GM18519 (cell line): ENCODE results near the gene CLDN5.

ENCODE experiments used
- ATAC-seq: cut with Tn5 transposase; IDR thresholded peaks from one replicate; pipeline ENCODE4 v1.9.1; 2021; ENCODE audit warnings: mild to moderate bottlenecking, moderate library complexity; ENCODE audit not compliant: unreplicated experiment, low FRiP score

The CLDN5 gene

DNA sequence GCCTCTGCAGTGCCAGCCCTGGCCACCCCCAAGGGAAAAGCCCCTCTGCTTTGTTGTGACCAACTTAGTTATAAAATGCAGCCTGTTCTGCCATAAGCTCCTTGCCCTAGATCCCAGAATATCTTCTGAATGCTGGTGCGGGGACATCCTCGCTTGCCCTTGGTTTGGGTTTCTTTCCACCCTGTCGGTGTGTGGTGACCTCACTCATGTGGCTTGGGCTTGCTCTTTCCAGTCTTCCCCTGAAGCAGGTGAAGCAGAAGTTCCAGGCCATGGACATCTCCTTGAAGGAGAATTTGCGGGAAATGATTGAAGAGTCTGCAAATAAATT is 16.7 kb downstream of the CLDN5 start:
- no peak for ATAC-seq

DNA sequence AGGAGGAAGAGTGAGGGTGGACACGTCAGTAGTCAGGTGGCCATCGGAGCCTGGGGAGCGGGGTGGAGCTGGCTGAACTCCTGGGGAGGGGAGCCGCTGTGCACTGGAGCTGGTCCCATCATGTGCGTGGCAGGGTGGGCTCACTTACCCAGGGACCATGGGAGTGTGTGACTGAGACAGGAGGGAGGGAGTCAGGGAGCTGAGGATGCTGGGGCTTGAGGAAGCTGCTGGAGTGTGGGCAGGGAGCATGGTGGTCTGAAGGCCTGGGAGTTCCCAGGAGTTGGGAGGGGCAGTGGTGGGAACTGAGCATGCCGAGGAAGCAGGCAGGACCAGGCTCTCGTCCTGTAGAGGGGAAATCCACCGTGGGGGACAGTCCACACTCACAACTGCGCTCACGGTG is 18.0 kb downstream of the CLDN5 start:
- ATAC-seq = no peak

DNA sequence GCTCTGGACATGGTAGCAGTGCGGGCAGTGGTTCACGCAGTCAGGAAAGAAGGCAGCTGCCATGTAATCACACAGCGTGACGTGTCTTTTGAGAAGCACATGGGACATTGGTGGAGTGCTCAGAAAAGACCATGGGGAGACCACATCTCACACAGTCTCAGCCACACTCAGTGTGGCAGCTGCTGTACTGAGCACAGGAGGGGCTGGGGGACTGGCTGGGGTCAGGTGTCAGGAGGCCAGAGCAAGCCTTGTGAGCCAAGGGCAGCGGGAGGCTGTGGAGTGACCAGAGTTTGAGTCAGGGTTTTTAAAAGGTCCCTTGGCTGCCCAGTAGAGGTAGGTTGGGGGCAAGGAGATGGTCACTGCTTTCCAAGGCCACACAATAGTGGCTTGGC is 18.5 kb downstream of the CLDN5 start:
- ATAC-seq = no peak

DNA sequence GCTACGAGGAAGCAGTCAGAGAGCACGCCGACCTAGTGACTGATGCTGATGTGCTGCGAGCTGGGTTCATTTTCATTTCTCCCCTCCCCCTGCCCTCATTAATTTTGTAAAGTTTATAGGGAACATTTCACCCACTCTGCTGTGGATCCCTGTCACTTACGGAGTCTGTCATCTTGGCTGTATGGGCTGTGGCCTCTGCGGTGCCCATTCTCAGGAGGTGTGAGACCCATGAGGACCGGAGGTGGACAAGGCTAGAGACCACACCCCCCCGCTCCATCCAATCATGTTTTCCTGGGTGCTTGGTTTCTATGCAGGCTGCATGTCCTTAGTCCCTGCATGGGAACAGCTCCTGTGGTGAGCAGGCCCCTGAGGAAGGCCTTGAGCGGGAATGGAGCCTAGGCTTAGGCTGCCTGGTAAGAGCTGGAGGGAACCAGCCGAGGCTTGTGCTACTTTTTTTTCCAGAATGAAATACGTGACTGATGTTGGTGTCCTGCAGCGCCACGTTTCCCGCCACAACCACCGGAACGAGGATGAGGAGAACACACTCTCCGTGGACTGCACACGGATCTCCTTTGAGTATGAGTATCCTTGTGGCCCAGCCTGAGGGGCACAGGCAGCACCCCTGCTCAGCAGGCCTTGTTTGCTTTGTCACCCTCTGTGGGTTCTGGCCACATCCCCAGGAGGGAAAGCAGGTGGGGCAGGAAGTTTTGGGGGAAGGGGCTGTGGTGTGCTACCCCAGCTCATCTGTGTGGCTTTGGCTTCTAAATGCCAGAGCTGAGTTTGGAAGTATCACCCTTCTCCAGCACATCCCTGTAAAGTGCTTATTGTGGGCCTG is 19.1 kb downstream of the CLDN5 start:
- no peak for ATAC-seq

DNA sequence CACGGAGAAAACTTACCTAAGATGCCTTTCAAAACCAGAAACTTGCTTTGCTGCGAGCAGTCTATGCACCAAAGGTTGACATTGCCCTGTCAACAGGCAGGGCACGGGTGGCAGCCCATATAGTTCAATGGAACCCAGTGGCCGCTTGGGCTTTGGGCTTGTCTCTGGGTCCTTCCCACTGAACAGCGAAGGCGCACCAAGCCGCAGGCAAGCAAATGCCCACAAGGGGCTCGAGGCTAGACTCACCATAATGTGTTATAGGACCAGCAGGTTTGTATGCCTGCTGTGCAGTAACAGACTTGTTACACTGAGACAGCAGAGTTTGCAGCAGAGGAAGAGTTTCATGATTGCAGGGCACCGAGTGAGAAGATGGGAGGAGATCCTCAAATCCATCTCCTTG is 20.3 kb downstream of the CLDN5 start:
- no peak for ATAC-seq

DNA sequence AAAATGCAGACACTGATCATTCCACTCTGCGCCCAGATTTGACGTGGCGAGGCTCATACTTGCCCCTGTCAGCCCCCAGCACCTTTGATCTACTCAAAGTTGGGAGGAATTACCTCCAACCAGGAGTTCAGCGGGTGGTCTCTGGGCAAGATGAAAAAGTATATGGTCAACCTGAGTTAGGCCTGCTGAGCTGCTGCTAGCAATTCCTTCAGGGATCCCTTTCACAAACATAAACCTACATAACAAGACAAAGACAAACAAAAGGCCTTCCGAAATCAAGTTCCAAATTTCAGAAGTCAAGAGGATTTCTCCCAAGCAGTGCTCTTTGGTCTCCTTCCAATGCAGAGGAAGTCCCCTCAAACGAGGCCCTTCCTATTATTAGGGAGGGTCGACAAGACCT is 20.8 kb downstream of the CLDN5 start:
- ATAC-seq = no peak

DNA sequence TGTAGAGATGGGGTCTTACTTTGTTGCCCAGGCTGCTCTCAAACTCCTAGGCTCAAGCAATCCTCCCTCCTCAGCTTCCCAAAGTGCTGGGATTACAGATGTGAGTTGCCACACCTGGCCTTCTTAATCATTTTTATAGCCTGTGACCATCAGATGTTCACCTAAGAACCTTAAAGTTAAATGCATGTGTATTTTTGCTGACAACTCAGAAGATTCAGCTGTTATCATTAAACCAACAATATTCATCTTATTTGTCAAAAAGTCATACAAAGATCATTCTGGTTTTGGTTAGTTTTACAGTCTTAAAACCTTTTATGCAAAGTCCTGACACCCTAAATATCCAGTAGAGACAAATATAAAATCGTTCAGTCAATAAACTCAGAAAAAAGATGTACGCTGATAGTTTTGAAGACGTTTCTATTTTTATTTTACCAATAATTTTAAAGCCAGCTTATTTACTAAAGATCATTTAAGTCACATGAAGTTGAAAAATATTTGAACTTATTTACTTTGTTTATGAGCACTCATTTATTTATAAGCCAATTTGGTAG is 22.2 kb downstream of the CLDN5 start:
- no peak for ATAC-seq

DNA sequence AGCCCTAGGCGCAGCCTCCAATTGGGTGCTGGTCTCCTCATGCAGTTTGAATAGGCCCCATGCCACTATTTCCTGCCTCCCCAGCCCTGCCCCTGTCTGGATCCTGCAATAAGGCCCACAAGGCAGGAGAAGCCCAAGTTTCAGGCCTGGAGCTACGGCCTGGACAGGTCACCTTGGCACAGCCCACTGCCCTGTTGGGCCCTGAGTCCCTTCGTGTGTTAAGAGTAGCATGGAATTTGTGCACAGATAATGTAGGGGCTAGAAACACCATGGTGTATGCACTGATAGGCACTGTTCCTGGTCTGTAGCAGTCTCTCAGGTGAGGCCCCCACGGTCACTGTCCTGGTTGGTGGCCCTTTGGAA is 24.3 kb downstream of the CLDN5 start:
- no peak for ATAC-seq

DNA sequence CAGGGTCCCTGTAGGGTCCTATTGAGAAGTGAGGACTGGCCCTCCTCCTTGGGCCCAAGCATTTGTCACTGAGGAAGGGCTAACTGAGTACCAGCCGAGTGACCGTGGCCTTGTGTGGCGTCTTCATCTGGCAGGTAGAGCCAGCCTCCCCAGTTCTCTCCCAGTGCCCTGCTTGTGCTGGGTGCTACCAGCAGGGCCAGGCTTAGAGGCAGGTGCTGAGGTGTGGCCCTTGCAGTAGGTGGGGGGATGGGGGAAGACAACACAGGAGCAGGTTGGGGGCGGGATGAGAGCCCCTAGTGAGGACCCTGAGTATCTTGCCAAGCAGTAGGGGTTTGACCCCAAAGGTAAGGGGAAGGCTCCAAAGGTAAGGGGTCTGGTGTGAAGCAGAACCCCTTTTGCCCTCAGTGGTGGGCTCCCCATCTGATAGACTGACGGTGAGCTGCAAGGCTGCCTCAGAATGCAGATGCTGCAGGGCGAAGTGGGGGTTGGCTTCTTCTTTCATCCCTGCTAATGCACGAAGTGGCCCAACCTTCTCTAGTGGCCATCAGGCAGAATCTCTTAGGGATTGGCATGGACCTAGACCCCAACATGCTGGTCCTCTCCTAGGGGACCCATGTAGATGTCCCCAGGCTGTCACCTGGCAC is 24.9 kb downstream of the CLDN5 start:
- no peak for ATAC-seq

DNA sequence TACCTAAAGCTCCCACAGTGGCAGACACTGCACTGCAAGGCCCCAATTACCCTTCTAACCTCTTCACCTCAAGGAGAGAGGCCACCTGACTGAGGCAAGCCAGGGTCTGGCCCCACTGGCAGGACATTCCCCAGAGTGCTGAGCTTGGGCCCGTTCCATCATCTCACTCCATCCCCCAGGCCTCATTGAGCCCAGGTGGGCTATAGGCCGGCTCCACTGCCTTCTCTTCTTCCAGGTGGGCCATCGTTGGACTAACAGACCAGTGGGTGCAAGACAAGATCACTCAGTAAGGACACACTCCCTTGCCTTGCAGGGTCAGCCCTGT is 25.4 kb downstream of the CLDN5 start:
- ATAC-seq = no peak

DNA sequence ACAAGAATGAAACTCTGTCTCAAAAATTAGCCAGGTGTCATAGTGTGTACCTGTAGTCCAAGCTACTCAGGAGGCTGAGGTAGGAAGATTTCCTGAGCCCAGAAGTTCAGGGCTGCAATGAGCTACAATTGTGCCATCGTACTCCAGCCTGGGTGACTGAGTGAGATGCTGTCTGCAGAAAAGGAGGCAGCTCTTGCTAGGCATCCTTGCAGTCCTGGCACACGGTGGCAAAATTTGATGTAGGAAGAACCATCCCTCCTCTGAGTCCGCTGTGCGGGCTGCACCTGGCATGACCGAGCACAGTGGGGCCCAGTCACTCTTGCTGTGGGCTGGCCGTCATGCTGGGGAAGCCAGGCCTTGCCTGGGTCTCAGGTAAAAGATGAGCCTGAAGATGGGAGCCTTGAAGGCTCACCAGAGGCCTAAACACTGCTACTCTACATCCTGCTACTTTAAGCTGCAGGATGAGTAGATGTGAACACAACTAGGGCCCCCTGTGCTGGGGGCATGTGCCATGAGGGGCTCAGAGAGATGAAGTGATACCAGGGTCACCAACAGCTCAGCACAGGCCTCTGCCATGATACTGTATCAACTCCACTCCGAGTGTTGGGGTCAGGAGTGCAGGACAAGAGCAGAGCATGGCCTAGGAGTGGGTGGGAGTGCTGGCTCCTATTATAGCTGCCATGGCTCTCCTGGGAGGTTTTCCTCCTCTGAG is 25.9 kb downstream of the CLDN5 start:
- no peak for ATAC-seq

DNA sequence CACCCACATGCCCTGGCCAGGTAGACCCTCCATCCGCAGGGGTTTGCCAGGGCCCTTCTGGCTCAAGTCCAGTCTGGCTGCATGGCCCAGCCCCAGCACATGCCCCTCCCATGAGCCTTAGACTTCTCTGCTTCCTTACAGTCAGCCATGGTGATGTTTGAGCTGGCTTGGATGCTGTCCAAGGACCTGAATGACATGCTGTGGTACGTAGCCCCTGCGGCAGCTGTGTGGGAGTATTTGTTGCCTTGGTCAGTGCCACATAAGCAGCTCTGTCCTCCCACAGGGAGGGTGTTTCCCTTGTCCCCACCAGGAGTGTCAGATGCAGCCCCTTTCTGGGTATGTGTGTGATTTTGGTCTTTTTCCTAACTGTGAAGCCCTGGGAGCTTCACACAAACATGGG is 27.0 kb downstream of the CLDN5 start:
- ATAC-seq = no peak

DNA sequence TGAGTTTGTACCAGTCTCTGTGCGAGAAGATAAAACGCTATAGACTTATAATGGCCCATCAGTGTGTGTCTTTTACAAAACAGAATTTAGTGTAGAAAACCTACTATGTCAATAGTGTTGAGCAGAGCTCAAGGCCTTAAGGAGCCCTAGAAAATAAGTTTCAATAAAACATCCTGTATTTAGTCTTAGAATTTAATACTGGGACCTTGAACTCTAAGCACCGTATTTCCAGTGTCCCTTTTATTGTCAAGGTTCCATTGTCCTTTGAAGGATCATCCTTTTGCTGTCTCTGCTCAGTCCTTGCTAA is 27.9 kb downstream of the CLDN5 start:
- no peak for ATAC-seq

DNA sequence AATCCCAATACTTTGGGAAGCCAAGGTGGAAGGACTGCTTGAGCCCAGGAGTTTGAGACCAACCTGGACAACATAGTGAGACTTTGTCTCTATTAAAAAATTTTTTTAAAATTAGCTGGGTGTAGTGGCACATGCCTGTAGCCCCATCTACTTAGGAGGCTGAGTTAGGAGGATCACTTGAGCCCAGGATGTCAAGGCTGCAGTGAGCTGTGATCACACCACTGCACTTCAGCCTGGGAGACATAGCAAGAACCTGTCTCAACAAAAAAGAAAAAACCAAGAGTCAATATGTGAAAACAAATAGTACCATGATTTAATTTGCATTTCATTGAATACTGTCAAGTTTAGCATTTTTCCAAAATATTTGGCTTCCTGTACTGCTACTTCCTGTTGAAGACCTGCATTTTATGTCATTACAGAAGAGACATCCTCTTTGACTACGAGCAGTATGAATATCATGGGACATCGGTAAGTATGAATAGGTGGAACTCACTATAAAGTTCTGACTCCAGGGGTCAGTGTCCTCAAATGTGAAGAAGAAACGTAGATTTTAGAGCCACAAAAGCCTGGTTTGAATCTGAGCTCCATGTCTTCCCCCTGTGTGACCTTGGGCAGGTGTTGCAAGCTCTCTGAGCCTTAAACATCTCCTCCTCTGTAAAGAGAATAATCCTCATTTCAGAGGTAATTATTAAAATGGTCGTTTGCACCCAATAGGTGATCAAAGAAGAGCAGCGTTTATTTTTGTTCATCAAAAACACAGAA is 28.5 kb downstream of the CLDN5 start:
- no peak for ATAC-seq

DNA sequence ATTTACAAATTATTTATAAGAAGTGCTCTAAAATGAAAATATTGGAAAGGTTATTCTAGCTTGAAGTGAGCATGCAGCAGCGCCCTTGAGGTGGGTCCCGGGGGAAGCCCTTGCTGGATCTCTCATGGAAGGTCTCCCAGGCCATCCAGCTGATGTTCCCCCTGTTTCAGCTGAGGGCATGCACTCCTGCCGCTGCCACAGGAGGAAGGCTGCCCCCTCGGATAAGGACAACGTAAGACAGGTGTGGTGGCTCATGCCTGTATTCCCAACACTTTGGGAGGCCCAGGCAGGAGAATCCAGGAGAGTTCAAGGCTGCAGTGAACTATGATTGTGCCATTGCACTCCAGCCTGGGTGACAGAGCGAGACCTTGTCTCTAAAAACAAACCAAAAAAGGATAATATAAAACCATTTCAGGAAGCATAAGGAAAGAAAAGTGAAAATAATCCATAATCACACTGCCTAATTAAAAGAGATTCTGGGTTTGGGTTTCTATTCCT is 29.5 kb downstream of the CLDN5 start:
- ATAC-seq = no peak

DNA sequence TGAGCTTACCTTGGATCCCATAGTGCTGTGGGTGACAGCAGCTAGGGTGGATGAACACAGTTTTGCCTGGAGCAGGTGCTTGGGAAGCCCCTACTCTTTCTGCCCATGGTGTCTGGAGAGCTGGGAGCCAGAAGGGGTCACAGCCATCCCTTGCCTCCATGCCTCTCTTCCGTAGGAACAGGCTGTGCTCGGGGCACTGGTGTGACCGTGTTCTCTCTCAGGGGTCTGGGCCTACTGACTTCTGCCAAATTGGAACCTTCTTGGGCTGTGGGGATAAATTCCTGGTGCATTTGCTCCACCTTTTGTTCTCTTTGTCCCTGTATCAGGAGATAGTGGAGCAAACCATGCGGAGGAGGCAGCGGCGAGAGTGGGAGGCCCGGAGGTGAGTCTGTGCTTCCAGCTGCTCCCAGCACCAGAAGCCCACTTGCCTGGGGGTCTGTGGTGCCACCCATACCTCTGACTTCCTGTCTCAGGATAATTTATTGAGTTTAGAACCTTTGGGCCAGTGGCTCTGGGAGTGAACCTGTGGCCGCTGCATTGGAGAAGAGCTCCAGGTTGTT is 30.1 kb downstream of the CLDN5 start:
- no peak for ATAC-seq

DNA sequence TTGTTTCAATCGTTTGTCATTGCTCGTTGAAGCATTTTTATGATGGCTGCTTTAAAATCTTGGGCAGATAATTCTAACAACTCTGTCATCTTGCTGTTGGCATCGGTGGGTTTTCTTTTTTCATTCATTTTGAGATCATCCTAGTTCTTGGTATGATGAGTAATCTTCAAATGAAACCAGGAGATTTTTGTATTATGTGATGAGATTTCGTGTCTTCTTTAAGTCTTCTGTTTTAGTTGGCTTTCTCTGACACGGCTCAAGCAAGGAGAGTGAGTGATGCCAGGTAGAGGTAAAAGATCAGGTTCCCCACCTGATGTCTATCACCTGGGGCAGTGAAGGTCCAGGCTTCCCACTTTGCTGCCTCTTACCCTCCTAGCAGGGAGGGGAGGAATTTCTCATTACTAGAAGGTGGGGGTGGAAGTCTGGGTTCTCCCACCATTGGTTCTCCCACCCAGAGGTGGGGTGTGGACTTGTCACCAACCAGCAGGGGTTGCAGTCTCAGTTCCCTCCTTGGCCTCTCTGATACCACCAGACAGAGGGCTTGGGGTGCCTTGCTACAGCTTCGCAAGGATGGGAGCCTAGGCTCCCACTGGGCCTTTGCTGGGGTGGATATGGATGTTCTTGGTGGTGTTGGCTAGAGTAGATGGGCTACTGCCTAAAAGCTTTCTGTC is 31.6 kb downstream of the CLDN5 start:
- no peak for ATAC-seq

DNA sequence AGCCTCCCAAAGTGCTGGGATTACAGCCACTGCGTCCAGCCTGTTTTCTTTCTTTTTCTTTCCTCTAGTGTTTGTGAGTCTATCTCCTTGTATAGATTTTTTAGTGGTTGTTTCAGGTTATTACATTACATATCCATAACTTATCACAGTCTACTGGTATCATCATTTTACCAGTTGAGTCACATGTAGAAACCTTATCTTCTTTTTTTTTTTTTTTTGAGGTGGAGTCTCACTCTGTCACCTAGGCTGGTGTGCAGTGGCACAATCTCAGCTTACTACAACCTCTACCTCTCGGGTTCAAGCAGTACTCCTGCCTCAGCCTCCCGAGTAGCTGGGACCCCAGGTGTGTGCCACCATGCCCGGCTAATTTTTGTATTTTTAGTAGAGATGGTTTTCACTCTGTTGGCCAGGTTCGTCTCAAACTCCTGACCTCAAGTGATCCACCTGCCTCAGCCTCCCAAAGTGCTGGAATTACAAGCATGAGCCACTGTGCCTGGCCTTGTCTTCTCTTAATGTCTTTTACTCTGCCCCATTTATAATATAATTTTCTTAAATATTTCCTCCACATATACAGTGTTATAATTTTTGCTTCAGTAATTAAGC is 33.5 kb downstream of the CLDN5 start:
- ATAC-seq = no peak

DNA sequence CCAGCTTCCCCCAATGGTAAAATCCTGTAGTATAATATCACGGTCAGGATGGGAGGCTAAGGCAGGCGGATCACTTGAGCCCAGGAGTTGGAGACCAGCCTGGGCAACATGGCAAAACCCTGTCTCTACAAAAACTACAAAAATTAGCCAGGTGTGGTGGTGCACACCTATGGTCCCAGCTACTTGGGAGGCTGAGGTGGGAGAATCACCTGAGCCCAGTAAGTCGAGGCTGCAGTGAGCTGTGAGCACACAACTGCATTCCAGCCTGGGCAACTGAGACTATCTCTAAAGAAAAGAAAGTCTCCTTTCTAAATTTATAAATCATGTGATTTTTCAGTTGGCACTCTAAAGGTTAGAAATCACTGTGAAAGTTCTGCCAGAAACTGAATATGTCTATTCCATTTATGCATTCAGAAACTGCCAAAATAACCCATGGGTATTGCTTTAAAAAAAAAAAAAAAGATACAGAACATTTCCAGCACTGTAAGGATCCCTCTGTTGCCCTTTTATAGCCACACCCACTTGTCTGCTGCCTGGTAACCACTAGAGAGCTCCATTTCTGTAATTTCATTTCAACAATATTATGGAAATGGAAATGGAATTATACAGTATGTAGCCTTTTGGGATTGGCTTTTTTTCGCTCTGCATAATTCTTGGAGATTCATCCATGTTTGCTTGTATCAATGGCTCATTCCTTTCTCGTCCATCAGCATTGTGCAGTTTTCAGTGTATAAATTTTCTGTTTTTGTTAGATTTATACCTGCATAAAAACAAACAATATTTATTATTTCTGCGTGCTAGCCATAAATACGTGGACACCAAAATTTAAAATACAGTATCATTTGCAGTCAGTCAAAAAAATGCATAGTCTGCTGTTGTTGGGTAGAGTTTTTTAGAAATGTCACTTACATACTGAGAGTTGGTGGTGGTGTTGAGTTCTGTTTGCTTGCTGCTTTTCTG is 35.0 kb downstream of the CLDN5 start:
- ATAC-seq = no peak
